Ecto neural progenitor cell (in vitro differentiated cells): ENCODE measurements around the gene DAAM2.
A peak's percentile ranks its signal among the peaks of the same experiment; 100 is the strongest.

Source experiments
- DNase-seq: peaks from one replicate; pipeline ENCODE4 v3.0.0-alpha.2; 2018; ENCODE audit warnings: low spot score

Gene DAAM2

DNA sequence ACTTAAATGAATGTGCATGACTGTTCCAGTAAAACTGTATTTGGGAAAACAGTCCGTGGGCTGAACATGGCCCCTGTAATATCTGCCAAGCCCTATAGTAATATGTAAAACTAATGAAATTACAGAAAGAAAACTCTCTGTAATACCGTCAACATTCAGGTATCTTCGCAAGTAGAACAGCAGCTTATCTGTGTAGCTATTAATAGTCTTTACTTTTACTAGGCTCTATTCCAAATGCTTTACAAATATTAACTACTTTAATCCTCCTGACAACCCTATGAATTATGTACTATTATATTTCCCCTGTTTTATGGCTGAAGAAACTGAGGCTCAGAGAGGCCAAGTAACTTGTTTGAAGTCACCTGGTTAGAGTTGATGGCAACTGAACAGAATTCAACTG, 57.1 kb downstream of the DAAM2 start:
- no peak for DNase-seq

DNA sequence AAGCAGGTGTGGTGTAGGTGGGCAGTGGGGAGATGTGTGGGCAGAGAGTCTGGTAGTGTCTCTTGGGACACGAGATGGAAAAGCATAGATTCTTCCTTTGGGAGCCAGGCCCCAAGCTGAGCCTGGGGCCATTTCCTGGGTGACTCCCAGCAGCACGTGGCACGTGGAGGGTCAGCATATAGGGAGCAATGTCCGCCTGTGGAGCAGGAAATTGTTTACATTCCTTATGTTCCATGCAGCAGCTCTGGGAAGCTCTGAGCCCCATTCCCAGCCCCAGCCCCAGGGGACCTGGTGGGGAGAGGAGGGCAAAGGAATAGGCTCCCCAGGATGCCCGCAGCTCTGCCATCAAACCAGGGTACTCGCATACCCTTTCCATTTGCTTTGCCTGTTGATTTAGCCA, 57.6 kb downstream of the DAAM2 start:
- DNase-seq: no peak

DNA sequence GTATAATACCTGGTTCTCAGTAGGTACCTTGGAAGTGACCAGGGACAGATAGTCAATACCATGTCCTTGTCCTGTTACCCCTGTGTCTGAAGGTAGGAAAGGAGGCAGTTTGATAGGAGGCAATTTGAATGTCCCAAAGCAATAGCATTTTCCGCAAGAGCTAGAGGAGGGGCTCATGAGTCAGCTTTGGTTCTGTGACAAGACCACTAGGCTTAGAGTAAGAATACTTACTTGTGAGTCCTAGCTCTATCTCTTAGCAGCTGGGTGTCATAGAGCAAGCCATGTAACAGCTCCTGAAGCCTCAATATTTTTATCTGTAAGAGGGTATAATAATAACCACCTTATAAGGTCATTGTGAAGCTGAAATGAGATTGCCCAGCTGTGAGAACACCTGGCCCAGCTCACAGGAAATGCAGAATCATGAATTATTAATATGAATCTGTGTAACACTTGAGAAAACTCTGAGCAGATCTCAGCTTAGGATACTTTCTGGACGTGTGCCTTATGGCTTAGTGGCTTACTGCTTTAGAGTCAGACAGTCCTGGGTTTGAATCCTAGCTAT, 58.6 kb downstream of the DAAM2 start:
- no peak for DNase-seq

DNA sequence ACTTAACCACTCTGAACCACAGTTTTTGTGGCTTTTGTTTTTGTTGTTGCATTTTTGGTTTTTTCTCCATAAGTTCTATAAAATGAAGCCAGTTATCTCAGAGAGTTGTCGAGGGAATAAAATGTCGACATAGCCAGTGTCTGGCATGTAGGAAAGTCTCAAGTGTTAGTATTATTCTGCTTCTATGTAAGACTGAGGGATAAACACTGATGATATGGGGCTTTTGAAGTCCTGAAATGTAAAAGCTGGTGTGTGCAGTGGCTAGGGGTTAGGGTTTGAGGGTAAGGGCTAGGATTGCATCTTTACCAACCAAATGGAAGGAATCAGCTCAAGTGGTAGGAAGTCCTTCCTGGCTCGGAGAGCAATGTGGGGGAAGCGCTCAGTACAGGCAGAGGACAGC, 59.2 kb downstream of the DAAM2 start:
- DNase-seq: no peak

DNA sequence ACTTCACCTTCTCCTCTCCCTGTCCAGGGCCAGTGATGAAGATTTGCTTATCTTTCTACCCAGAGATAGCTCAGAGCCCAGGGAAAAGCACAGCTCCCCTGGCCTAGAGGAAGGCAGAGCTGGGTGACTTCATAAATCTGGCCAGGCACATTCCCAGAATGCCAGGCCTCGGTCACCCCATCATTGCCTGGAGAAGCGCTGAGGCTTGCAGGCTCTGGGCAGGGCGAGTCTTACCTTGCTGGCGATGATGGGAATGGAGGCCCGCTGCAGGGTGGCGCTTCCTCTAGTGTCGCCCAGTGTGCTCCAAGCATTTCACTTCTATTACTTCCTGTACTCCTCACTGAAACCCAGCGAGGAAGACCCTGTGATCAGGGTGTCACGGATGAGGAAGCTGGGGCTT, 60.1 kb downstream of the DAAM2 start:
- DNase-seq: no peak

DNA sequence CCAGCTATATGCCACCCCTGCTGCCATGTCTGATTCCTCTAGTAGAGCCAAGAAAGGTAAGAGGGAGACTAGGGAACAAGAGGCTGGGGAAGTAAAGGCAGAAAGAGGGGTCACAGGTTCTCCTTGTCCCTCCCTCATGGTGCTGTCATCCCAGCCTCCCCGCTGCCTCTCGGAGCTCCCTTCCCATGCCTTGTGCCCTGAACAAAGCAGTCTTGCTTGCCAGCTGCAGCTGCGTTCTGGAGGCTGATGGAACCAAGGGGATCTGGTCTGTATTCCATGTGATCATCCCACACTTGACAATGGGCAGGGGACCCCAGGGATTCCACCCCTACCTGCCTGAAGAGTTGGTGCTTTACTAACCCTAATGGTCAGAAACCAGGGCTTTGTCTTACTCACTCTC, 61.4 kb downstream of the DAAM2 start:
- DNase-seq: no peak

DNA sequence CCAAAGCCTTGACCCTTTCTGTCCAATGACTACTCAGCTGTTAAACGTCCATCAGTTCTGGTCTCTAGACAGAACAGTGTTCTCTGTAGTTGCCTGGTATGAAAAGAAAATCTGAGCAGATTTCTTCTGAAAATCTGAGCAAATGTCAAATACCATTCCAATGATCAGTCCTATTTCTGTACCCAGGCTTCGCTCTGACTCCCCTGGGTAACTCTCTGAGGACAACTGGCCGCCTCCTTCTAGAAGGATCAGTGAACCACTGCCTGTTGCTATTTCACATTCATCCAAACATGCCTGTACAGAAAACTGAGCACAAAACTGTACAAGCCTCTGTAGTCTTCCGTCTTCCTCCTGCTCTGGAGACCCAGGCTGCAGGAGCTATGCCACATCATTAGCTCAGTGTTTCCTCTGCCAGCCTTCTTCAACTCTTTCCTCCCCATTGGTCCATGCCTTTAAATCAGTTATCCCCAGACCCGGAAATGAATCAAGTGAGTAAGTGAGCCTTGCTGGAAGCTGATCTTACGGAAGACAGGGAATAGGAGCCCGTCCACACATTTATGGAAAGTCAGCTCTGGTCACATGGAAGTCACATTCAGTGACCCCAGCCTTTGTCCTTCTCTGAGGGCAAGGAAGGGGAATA, 63.3 kb downstream of the DAAM2 start:
- no peak for DNase-seq

DNA sequence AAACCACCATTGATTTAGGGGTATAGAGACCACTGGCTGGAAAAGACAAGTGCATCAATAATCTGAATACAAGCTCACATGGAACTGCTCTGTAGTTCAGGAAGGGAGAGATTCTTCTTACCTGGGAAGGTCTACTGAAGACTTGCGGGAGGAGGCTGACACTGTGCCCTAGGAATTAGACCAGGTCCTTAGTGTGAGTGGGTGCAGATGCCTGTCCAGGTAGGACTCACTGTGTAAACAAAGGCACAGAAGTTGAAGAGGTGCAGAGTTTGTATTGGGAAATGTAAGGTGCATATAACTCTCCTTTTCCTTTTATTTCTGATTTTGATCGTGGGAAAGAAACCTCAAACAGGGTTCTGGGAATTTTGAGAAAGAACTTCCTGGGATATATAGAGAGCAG, 66.8 kb downstream of the DAAM2 start:
- DNase-seq: no peak

DNA sequence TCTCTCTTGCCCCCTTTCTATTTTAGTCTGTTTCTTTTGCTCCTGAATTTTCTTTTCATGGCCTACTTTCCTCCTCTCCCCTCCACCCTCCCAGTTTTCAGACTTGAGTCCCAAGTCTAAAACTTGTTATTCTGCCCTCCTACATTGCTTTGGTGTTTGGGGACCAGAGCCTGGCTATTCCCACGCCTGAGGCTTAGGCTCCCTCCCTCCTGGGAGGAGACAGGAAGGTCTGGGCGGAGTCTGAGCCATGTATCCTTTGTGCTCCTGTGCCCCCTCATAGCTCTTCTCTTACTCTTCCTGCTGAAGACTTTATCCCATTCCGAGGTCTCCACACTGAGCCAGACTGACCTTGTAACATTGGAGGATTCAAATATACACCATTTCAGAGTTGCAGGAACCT, 69.5 kb downstream of the DAAM2 start:
- DNase-seq: no peak

DNA sequence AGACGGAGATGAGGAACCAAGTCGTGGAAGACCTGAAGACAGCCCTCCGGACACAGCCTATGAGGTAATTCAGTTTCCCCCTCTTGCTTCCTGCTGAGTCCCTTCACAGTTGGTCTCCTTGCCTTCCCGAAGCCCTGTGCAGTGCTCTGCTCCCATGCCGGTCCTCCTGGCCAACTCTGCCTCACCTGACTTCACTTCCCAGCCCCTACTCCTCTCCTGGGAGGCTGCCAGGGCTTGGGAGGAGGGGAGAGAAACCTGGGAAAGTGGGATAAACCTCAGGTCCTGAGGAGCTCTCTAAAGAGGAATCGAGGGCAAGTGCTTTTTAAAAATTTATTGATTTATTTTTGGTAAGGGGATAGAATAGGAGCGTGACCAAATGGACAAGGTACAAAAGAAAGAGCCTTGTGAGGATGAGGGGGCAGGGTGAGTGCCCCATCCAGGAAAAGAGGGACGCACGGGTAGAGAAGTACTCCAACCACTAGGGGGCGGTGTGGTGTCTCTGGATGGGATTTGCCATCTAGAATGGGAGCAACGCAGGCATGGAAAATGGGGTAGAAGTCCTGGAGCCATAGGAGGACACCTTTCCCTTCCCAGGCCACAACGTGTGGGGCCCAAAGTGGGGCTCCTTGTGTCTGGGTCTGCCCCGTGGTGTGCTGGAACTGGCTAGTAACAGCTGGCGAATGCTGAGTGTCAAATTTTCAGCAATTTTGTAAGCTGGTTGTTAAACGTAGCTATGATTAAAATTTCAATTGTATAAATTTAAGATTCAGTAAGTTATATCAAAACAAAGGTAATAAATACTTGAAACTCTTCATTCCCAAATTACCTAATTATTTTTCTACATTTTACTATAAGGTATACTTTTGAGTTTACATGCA, 73.1 kb downstream of the DAAM2 start:
- DNase-seq: peak; percentile 71

DNA sequence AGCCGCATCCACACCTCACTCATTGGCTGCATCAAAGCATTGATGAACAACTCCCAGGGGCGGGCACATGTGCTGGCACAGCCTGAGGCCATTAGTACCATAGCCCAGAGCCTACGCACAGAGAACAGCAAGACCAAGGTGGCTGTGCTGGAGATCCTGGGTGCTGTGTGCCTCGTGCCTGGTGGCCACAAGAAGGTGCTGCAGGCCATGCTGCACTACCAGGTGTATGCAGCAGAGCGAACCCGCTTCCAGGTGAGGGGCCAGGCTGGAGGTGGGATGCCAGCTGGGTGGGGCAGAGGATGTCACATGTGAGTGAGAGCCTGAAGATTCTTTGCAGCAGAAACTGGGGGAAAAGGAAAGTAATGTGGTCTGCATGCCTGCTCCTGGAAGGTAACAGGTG, 75.4 kb downstream of the DAAM2 start:
- DNase-seq: no peak

DNA sequence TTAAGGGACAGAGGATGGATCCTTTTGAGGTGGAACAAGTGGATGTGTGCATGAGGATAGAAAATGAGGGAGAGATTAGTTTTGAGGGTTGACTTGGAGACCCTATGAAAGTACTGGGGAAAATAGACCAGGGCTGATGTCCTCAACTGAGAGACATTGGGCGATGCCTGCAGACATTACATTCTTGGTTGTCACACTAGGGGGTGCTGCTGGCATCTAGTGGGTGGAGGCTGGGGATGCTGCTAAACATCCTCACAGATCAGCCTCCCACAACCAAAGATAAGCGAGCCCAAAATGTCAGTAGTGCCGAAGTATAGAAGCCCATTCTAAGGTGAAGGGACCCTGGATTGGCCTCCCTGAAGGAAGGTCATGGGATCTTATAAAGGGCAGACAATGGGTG, 78.8 kb downstream of the DAAM2 start:
- DNase-seq: no peak

DNA sequence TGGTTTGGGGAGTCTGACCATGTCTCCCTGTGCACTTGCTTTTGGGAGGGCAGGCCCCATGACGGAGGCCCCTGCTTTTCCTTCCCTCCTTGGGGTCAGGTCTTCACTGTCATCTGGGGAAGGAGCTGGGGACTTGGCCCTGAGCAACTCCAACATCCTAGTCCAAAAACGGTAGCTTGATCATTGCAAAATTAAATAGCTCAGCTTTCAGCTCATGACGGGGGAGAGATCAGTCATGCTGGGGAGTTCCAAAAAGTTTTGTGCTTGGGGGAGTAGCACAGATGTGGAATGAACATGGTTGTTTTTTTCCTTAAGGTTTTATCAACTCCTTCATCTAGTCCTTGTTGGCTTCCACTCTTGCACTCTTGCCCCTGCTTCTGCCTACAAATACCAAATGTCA, 81.3 kb downstream of the DAAM2 start:
- DNase-seq: no peak

DNA sequence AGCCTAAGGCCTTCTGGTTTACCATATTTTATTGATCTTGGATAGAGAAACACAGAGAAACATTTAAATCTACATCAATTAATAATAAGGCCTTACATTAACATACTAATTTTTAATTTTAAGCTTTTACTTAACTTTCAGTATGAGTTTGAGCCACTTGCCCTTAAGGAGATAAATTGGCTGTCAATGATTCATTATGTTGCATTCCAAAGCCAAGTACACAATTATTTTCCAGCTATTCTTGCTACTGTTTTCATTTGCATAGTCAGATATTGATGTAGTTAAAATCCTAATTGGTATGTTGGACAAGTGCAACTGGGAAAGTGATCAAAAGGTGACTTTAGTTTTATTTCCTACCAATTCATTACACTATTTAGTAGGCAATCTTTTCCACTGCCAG, 83.9 kb downstream of the DAAM2 start:
- no peak for DNase-seq

DNA sequence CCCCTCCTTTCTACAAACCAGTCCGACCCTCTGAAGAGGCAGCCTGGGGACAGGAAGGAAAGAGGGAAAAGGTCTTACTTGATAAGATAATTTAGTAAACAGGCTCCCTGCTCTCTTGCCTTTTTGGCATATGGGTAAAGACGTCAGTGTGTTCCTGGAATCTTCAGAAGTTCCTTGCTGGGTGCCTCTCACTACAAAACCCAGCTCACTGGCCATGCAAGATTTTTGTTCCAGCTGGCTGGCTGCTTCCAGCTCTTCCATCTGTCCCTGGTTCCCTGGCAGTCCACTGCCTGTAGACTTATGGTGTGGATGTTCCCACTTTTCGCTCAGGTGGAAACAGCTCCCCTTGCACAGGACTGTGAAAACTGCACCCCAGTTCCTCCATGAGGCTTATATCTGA, 84.7 kb downstream of the DAAM2 start:
- no peak for DNase-seq

DNA sequence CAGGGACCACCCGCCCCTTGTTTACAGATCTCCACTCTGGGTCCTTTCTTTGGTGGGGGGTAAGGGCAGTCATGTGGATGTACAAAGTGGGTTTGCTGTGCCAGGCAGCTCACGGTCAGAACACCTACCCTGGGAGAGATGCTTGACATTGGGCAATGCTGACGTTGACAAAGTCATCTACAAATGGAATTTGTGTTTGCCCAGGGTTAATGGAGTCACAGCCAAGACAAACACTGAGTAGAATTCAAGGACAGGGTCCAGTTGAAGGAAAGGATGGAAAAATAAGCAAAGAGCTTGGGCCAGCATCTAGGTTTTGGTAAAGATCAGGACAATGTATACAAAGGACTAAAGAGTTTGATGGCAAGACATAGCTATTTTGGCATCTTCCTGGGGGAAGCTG, 87.4 kb downstream of the DAAM2 start:
- no peak for DNase-seq

DNA sequence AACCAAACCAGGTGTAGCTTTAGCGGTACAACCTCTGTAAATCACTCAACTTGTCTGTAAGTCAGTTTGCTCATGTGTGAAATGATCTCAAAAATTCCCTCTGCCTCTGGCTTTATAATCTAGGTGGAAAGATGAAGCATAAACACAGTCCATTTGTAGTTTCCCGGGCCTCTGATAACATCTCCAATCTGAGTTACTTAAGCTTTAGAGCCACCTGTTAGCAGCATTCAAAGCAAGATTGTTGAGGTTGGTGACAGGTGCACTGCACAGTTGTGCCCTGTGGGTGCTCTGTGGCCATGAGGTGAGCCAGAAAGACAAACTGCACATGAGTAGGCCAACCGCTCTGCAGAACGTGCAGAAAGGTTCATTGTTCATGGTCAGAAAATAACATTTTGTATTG, 88.4 kb downstream of the DAAM2 start:
- DNase-seq: no peak

DNA sequence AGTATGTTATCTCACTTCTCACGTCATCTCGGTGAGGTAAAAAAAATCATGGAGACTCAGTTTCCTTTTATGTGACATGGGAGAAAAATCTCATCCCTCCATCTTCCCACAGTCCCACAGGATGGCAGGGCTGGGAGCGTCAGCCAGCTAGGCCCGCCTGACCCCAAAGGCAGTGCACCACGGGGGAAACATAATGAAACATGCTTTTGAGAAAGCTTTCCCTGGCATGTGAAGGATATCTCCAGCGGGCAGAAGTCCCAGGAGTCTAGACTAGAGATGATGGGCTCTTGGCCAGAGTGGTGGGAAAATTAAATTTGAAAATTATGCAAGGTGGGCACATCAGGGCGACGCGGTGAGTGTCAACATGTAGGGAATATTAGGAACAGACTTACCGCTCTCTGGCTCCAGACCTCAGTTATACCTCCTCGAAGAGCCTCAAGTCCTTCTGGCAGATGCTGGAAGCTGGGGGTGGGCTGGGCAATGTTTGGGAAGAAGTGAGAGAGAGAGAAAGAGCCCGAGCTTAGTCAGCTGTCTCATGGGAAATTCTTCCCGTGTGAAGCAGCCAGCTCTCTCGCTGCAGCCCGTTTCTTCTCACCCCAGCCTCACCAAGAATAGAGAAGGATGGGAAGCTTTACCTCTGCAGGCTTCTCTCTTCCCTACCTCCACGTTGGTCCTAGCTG, 89.8 kb downstream of the DAAM2 start:
- no peak for DNase-seq

DNA sequence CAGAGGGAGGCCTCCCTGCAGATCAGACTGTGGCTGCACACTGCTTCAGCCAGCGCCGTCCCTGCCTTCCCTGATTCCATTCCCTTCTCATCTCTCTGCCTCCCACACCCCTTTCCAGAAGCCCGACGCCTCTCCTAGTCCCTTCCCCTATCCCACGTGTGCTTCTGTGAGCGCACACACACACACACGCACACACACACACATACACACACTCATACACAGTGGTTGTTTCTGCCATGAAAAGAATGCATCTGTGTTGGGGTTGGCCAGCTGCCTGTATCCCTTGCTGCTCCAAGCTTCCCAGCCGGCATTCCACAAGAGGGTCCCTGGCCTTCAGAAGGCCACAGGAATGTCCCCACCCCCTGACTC, 90.3 kb downstream of the DAAM2 start:
- DNase-seq: no peak

DNA sequence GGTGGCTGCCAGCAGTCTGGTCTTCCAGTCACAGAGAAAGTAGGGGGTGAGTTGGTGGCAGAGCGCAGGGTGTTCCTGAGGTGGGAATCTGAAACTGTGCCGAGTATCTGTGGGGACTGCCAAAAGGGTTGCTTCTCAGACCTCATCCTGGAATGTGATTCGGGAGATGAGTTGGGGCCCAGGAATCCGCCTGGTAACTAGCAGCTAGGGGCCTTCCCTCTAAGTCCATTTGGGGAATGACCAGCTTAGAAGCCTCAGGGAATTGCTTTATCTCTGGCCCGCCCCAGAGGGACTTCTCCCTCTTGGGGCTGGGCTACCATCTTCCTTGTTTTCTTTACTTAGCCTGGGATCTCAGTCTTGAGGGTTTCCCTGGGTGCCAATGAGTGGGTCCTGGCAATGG, 92.5 kb downstream of the DAAM2 start:
- DNase-seq: no peak

DNA sequence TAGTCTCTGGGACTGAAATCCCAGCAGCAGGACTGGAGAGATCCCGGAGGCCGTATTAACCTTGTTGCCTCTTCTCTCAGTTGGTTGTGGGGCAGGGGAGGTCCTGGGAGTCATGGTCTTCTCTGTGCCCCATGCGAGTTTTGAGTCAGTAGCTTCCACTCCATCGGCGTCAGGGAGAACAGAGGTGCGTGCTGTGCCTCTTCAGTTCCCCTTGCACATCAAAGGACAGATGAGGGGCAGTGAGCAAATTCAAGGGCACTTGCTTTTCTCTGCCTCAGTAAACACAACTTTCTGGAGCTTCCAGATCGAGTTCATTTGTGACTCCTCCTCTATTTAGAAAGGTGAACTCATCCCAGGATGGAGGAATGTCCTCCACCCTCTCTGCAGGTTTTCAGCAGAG, 93.5 kb downstream of the DAAM2 start:
- no peak for DNase-seq

DNA sequence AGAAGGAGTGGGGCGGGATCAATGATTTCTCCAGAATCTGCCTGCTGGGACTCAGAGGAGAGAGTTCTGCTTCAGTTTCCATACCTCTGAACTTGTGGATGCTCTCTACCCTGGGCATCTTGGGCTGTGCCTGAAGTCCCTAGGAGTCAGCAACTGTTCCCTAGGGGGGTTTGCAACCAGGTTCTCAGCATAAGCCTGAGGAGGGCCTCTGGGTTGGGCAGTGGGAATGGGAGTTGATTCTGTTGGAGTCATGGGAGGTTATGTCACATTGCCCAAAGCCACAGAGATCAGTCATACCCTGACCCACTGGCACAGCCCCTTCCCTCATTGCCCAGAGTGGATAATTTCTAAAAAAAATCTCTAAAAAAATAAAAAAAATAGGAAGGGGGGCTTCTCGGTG, 94.7 kb downstream of the DAAM2 start:
- DNase-seq: no peak
